ENCODE results near the gene JAKMIP1. TPM values are rescaled to one million over a fixed set of nuclear protein-coding genes. Genes with fewer than 3 reads are reported as not detected.

JAKMIP1 gene
- total RNA-seq = under 1 TPM; 0.66 to 0.88 (median 0.80) TPM

DNA sequence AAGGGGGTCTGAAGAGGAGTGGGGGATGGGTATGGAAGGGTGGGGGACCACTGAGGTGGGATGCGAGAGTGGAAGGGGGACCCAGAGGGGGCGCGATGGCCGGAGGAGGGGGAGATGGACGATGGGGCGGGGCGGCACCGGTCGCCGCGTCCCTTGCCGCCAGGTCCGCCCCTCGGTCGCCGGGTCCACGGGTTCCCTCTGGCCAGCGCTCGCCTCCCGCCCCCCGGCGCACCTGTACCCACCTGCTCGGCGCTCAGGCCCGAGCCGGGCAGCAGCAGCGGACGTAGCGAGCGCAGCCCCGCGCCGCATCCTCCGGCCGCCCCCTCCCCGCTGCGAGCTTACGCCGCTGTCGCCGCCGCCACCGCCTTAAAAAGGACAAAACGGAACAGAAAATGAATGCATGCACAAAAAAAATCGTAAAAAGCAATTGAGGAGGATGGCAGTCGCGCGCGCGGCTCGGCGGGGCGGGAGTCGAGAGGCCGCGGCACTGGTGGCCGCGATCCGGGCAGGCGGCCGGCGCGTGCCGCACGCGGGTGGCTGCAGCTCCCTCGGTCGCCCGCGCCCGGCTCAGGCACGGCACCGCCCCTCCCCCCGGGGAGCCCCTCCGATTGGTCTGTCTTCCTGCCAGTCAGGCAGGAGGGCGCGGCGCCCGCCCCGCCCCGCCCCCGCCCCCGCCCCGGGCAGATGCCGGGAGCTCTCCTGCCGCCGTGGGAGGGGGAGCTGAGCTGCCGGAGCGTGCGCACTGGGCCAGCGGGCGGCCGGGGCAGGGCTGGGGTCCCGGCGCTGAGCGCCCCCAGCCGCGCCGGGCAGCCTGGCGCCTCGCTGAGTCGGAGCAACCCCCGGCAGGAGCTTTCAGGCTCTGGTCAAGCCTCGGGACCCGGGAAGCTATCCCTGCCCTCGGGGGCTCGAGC lies at the start of gene JAKMIP1:
Gene JAKMIP1 (minus strand): TSS at position 539 of the 911 bp plus-strand sequence. CDS start 87,699 bp downstream, outside the sequence.
- H3K4me3 ChIP-seq = peak within 1 kb of the TSS; percentile 37 to 75 (median 55)
- no peak within 1 kb of the TSS for H3K27ac ChIP-seq
- intact Hi-C loops (cut with DNase I; ENCODE audit: low total_unique reads) = no loop called here
- TF ChIP-seq, protein P1, sequence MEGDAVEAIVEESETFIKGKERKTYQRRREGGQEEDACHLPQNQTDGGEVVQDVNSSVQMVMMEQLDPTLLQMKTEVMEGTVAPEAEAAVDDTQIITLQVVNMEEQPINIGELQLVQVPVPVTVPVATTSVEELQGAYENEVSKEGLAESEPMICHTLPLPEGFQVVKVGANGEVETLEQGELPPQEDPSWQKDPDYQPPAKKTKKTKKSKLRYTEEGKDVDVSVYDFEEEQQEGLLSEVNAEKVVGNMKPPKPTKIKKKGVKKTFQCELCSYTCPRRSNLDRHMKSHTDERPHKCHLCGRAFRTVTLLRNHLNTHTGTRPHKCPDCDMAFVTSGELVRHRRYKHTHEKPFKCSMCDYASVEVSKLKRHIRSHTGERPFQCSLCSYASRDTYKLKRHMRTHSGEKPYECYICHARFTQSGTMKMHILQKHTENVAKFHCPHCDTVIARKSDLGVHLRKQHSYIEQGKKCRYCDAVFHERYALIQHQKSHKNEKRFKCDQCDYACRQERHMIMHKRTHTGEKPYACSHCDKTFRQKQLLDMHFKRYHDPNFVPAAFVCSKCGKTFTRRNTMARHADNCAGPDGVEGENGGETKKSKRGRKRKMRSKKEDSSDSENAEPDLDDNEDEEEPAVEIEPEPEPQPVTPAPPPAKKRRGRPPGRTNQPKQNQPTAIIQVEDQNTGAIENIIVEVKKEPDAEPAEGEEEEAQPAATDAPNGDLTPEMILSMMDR (IDR thresholded peaks at IDR 0.05) = no peak
- TF ChIP-seq POLR2A (IDR thresholded peaks at IDR 0.05) (no peak), POLR2AphosphoS5 (IDR thresholded peaks at IDR 0.05) (no peak)
- peaks cover 5 to 12% of the 10 kb centered on the region in 2 donors for H3K9me3 ChIP-seq
- peaks cover 0 to 4% of the 10 kb centered on the region in 2 donors for H3K4me1 ChIP-seq
- peaks cover 7 to 48% of the 10 kb centered on the region in 2 donors for H3K27me3 ChIP-seq
- no peak for DNase-seq (ENCODE audit: low spot score in 2 of 2)
- H3K36me3 ChIP-seq = no peaks in the 10 kb centered on the region

DNA sequence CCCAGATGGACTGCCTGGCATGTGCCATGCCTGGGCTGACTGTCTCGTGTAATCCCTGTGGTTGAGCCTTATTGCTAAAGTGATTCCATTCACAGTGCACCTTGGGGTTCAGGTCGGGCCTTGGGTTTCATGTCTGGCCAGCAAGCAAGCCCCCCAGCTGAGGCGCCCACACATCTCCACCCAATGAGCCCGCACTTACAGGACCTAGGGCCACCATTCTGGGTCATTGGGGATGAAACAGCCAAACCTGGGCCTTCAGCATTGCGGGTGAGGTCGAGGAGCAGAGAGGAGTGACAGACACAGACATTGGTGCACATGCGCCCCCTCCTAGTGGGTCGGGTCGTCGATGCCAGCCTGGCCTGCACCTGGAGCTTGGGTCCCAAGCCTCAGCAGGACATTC lies 48.0 kb upstream of the JAKMIP1 start:
- TF ChIP-seq, protein P1 (IDR thresholded peaks at IDR 0.05) = no peak
- TF ChIP-seq POLR2A (IDR thresholded peaks at IDR 0.05) = no peak
- TF ChIP-seq POLR2AphosphoS5 (IDR thresholded peaks at IDR 0.05) = no peak
- Histone ChIP-seq H3K9me3 (peaks cover 4 to 17% of the 10 kb centered on the region in 2 donors), H3K27me3 (peaks cover 5 to 42% of the 10 kb centered on the region in 2 donors), H3K4me1 (no peaks in the 10 kb centered on the region), H3K36me3 (no peaks in the 10 kb centered on the region), H3K4me3 (no peak overlapping the region), H3K27ac (no peak overlapping the region)
- no peak for DNase-seq (ENCODE audit: low spot score in 2 of 2)
- intact Hi-C loops (cut with DNase I; ENCODE audit: low total_unique reads) = no loop called here

DNA sequence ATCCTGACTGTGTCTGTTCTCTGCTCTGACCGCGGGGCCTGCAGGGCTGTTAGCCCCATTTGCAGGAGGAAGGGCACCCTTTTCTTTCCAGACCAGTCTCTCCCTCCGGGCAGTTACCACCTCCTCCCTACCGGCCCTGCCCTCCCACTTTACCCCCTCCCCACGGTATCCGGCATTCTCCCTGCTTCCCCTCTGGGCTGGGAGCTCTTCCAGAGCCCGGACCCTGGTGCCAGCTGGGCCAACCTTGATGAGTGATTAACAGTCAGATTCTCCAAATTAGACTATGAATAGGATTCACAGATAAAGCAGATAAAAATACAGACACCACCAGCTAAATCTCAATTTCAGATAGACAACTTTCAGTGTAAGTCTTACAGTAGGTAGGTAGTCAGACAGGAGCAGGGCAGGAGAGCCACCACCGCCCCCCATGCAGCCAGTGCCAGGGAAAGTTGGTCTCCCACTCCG lies 45.9 kb upstream of the JAKMIP1 start:
- intact Hi-C loops (cut with DNase I; ENCODE audit: low total_unique reads) = no loop called here
- no peak for DNase-seq (ENCODE audit: low spot score in 2 of 2)
- peaks cover 4 to 17% of the 10 kb centered on the region in 2 donors for H3K9me3 ChIP-seq
- no peaks in the 10 kb centered on the region for H3K36me3 ChIP-seq
- H3K4me3 ChIP-seq = peak overlapping the region in 1 of 3 donors; percentile 60
- no peaks in the 10 kb centered on the region for H3K4me1 ChIP-seq
- peaks cover 5 to 58% of the 10 kb centered on the region in 2 donors for H3K27me3 ChIP-seq
- TF ChIP-seq POLR2AphosphoS5 (IDR thresholded peaks at IDR 0.05) (no peak), POLR2A (IDR thresholded peaks at IDR 0.05) (no peak)
- TF ChIP-seq, protein P1 (IDR thresholded peaks at IDR 0.05) = no peak
- H3K27ac ChIP-seq = no peak overlapping the region

DNA sequence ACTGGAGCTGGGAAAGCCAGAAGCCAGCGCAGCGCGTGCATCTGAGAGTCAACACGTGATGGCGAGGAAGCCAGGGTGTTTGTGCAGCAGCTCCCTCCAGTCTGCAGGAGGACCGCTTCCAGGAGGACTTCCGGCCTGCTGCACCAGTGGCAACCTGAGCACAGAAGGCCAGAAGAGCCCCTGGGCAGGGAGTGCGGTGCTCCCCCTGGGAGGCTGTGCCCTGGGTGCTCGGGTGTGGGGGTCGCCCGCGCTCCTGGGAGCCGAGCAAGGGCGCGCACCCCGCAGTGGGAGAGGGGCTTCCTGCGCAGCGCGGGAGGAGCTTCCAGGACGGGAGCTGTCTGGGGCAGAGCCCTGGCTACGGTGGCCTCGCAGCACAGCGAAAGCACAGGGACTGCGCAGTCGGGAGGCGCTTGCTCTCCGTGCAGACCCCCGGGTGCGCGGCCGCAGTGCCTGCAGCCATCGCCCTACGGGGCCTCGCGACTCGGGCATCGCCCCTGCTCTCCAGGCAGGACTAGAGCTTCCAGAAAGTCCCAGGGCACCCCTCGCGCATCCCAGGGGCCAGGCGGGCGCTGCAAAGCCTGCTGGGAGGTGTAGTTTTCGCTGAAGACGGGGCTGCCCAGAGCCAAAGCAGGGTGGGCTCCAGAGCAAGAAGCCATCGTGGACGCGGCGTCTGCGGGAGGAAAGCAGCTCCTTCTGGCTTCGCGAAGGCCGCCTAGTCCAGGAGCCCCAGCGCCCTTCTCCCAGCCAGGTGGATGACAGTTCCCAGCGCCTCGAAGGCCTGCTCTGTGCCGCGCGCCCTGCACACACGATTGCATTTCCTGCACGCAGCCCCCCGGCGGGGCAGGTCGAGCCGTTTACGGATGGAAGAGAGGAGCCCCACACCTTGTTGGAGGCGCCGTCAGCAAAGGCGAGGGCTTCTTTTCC lies 45.2 kb upstream of the JAKMIP1 start:
- Histone ChIP-seq H3K4me1 (no peaks in the 10 kb centered on the region), H3K27ac (no peak overlapping the region), H3K4me3 (peak overlapping the region in 2 of 3 donors; percentile 38 to 60), H3K9me3 (peaks cover 4 to 17% of the 10 kb centered on the region in 2 donors), H3K27me3 (peaks cover 5 to 60% of the 10 kb centered on the region in 2 donors), H3K36me3 (no peaks in the 10 kb centered on the region)
- DNase-seq (ENCODE audit: low spot score in 2 of 2) = no peak
- TF ChIP-seq POLR2A (IDR thresholded peaks at IDR 0.05) (no peak), POLR2AphosphoS5 (IDR thresholded peaks at IDR 0.05) (no peak)
- TF ChIP-seq, protein P1 (IDR thresholded peaks at IDR 0.05) = no peak
- intact Hi-C loops (cut with DNase I; ENCODE audit: low total_unique reads) = no loop called here

Data from breast epithelium (tissue), 4 donors.